C4-2B (cell line): ENCODE results near the gene LHX2.
"Not testable (repeated sequence)": the region's sequence is repeated elsewhere in the genome, so short reads cannot be mapped to it uniquely, and the experiment has no call there.

Experiments
- H3K27ac ChIP-seq: fragments of 450-650 bp; 2 replicates; pipeline ENCODE4 v1.5.1; 2017
- ZFX ChIP-seq: fragments of 450-650 bp; IDR thresholded peaks from 2 replicates; pipeline ENCODE4 v1.6.1; 2017
- TF ChIP-seq, protein P1 (sequence below): fragments of 450-650 bp; conservative IDR thresholded peaks from 2 replicates; pipeline ENCODE4 v1.5.1; 2017; ENCODE audit warnings: mild to moderate bottlenecking

LHX2 gene

GRCh38 chr9:123975871-123976270, 35.7 kb upstream of the LHX2 start:
- TF ChIP-seq, protein P1, sequence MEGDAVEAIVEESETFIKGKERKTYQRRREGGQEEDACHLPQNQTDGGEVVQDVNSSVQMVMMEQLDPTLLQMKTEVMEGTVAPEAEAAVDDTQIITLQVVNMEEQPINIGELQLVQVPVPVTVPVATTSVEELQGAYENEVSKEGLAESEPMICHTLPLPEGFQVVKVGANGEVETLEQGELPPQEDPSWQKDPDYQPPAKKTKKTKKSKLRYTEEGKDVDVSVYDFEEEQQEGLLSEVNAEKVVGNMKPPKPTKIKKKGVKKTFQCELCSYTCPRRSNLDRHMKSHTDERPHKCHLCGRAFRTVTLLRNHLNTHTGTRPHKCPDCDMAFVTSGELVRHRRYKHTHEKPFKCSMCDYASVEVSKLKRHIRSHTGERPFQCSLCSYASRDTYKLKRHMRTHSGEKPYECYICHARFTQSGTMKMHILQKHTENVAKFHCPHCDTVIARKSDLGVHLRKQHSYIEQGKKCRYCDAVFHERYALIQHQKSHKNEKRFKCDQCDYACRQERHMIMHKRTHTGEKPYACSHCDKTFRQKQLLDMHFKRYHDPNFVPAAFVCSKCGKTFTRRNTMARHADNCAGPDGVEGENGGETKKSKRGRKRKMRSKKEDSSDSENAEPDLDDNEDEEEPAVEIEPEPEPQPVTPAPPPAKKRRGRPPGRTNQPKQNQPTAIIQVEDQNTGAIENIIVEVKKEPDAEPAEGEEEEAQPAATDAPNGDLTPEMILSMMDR: no peak
- no peak for TF ChIP-seq ZFX
- H3K27ac ChIP-seq: no peak overlapping the region

GRCh38 chr9:123976579-123976978, 35.0 kb upstream of the LHX2 start:
- not testable (repeated sequence) for H3K27ac ChIP-seq

- TF ChIP-seq, protein P1: no peak
- TF ChIP-seq ZFX: no peak
- no peak overlapping the region for H3K27ac ChIP-seq
These were observed 32.6 kb upstream of the LHX2 start for GRCh38 chr9:123978981-123979380.

- H3K27ac ChIP-seq: no peak overlapping the region
- TF ChIP-seq, protein P1: no peak
- no peak for TF ChIP-seq ZFX
These were observed 29.0 kb upstream of the LHX2 start for GRCh38 chr9:123982535-123982934.

GRCh38 chr9:123983047-123983446, 28.5 kb upstream of the LHX2 start:
- H3K27ac ChIP-seq: no peak overlapping the region
- no peak for TF ChIP-seq ZFX
- TF ChIP-seq, protein P1: no peak

DNA sequence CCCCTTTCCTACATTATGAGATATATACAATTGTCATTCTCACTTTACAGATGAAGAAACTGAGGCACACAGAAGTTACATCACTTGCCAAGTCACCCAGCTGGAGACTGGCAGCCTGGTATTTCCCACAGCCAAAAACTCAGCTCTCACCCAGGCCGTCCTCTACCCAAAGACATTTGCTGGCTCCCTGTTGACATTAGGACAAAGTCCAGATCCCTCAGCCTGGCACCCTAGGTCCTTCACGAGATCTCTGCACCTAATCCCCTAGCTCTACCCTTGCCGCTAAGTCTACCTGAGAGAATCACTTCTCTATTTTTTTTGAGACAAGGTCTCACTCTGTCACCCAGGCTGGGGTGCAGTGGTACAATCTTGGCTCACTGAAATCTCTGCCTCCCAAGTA, 26.8 kb upstream of the LHX2 start:
- no peak for TF ChIP-seq ZFX
- TF ChIP-seq, protein P1: no peak
- H3K27ac ChIP-seq: no peak overlapping the region

- H3K27ac ChIP-seq: no peak overlapping the region
- TF ChIP-seq, protein P1: no peak
- TF ChIP-seq ZFX: no peak
These were observed 25.7 kb upstream of the LHX2 start for GRCh38 chr9:123985869-123986268.

GRCh38 chr9:123990427-123990826, 21.1 kb upstream of the LHX2 start:
- no peak overlapping the region for H3K27ac ChIP-seq
- no peak for TF ChIP-seq ZFX

GRCh38 chr9:123992679-123993078, 18.9 kb upstream of the LHX2 start:
- H3K27ac ChIP-seq: not testable (repeated sequence)
